Loucy (cell line): ENCODE measurements around the gene RFC1.
A peak's percentile ranks its signal among the peaks of the same experiment; 100 is the strongest.
"Not testable (repeated sequence)": the region's sequence is repeated elsewhere in the genome, so short reads cannot be mapped to it uniquely, and the experiment has no call there.

Experiments used
- H2AFZ ChIP-seq: fragments of 200-600 bp; sonication (generic); 2 replicates; pipeline ENCODE4 v1.6.0; 2016; ENCODE audit warnings: antibody characterized with exemption, mild to moderate bottlenecking, low read length, moderate library complexity
- H3F3A ChIP-seq: fragments of 200-600 bp; 2 replicates; pipeline ENCODE4 v1.6.0; 2016; ENCODE audit warnings: antibody characterized with exemption, low read depth, mild to moderate bottlenecking
- H3K27me3 ChIP-seq: fragments of 200-600 bp; sonication (generic); 2 replicates; pipeline ENCODE4 v1.6.1; 2014; ENCODE audit warnings: low read length, mild to moderate bottlenecking; ENCODE audit not compliant: insufficient read depth, poor library complexity, severe bottlenecking
- H3K36me3 ChIP-seq: fragments of 200-600 bp; sonication (generic); 2 replicates; pipeline ENCODE4 v1.6.1; 2016; ENCODE audit warnings: low read length; ENCODE audit not compliant: insufficient read depth
- H3K4me1 ChIP-seq: fragments of 200-600 bp; sonication (generic); 2 replicates; pipeline ENCODE4 v1.5.1; 2014; ENCODE audit warnings: low read length, mild to moderate bottlenecking; ENCODE audit not compliant: insufficient read depth, poor library complexity, severe bottlenecking
- H3K4me2 ChIP-seq: fragments of 200-600 bp; sonication (generic); 2 replicates; pipeline ENCODE4 v1.6.0; 2014; ENCODE audit warnings: antibody characterized with exemption, low read length, low read depth, mild to moderate bottlenecking; ENCODE audit not compliant: poor library complexity, severe bottlenecking
- H3K4me3 ChIP-seq: fragments of 200-600 bp; sonication (generic); 2 replicates; pipeline ENCODE4 v1.5.1; 2014; ENCODE audit warnings: low read length, mild to moderate bottlenecking, mixed read lengths; ENCODE audit not compliant: poor library complexity, severe bottlenecking
- H3K79me2 ChIP-seq: fragments of 200-600 bp; sonication (generic); 2 replicates; pipeline ENCODE4 v1.6.1; 2014; ENCODE audit warnings: low read length; ENCODE audit not compliant: insufficient read depth
- H3K9ac ChIP-seq: fragments of 200-600 bp; sonication (generic); 2 replicates; pipeline ENCODE4 v1.6.0; 2014; ENCODE audit warnings: mild to moderate bottlenecking, low read depth, low read length, moderate library complexity; ENCODE audit not compliant: poor library complexity, severe bottlenecking
- H3K9me2 ChIP-seq: fragments of 200-600 bp; sonication (generic); replicated peaks from 2 replicates; pipeline ENCODE4 v1.6.1; 2016; ENCODE audit warnings: low read depth, low read length, mixed read lengths
- H3K9me3 ChIP-seq: fragments of 200-600 bp; sonication (generic); 2 replicates; pipeline ENCODE4 v1.6.1; 2014; ENCODE audit warnings: mild to moderate bottlenecking, antibody characterized with exemption, low read length, low read depth; ENCODE audit not compliant: insufficient read depth
- H4K20me1 ChIP-seq: fragments of 200-600 bp; sonication (generic); 2 replicates; pipeline ENCODE4 v1.6.0; 2014; ENCODE audit warnings: antibody characterized with exemption, low read length, mild to moderate bottlenecking; ENCODE audit not compliant: insufficient read depth, poor library complexity, severe bottlenecking
- EZH2phosphoT487 ChIP-seq: fragments of 200-600 bp; IDR thresholded peaks from 2 replicates; pipeline ENCODE4 v1.6.1; 2018; ENCODE audit warnings: antibody characterized with exemption, mild to moderate bottlenecking, moderate library complexity, borderline replicate concordance
- TF ChIP-seq, protein P1 (sequence below): fragments of 200-600 bp; sonication (generic); conservative IDR thresholded peaks from 2 replicates; pipeline ENCODE4 v1.5.1; 2014; ENCODE audit warnings: mild to moderate bottlenecking, antibody characterized with exemption, low read length

The RFC1 gene

DNA sequence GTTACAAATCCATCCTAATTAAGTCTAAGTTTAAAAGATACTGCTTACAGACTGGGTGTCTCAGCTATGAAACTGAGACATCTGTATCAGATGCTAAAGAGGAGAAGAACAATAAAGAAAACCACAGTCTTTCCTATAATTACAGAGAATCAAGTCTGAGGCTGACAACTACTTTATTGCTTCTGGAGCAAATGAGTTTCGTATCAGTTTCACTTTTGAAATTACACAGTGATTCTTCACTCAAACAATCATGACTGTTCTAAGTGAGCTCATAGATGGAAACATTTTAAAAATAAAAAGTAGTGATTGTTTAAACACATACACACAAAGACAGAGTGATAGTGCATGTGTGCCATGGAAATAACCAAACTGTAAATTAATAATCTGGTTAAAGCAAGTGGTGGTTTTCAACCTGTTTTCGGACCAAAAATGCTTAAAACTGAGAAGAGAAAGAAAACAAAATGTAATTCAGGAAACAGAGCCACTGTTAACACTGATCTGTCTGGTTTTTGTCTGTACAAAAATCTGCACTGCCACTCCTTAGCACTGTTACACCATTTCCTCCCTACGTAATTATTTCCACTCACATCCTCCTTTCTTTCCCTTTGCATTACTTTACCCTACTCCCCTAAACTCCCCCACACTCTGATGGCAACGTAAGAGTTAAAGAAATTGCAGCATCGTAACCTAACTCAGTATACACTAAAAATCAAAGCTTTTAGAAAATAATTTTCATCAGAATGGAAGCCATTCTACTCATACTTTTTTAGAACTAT lies 12.5 kb downstream of the RFC1 start:
- peak overlapping the region; percentile 74 for H3K4me3 ChIP-seq

DNA sequence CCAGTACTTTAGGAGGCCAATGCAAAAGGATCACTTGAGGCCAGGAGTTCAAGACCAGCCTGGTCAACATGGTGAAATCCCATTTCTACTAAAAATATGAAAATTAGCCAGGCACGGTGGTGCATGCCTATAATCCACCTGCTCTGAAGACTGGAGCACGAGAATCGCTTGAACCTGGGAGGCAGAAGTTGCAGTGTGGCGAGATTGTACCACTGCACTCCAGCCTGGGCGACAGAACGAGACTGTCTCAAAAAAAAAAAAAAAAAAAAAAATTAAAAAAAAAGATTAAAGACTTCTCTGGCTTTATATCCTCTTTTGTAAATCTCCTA lies 13.0 kb downstream of the RFC1 start:
- not testable (repeated sequence) for H3K9me3 ChIP-seq, H3K27me3 ChIP-seq, H3F3A ChIP-seq, H3K9me2 ChIP-seq, H3K9ac ChIP-seq, H2AFZ ChIP-seq
- peaks cover 35% of the 10 kb centered on the region for H3K36me3 ChIP-seq
- H3K4me1 ChIP-seq, result peaks cover 26% of the 10 kb centered on the region
- H4K20me1 ChIP-seq, result peaks cover 39% of the 10 kb centered on the region
- H3K79me2 ChIP-seq, result peaks cover 94% of the 10 kb centered on the region
- H3K4me3 ChIP-seq, result peak overlapping the region; percentile 74
- peak overlapping the region; percentile 91 for H3K4me2 ChIP-seq

More for the DNA sequence above, 12.5 kb downstream of the RFC1 start:
- no peaks in the 10 kb centered on the region for H3K9me2 ChIP-seq
- no peaks in the 10 kb centered on the region; the same call in 1 of the 2 replicates for H3F3A ChIP-seq
- H3K79me2 ChIP-seq, result peaks cover 94% of the 10 kb centered on the region
- no peaks in the 10 kb centered on the region for H3K27me3 ChIP-seq
- TF ChIP-seq, protein P1, sequence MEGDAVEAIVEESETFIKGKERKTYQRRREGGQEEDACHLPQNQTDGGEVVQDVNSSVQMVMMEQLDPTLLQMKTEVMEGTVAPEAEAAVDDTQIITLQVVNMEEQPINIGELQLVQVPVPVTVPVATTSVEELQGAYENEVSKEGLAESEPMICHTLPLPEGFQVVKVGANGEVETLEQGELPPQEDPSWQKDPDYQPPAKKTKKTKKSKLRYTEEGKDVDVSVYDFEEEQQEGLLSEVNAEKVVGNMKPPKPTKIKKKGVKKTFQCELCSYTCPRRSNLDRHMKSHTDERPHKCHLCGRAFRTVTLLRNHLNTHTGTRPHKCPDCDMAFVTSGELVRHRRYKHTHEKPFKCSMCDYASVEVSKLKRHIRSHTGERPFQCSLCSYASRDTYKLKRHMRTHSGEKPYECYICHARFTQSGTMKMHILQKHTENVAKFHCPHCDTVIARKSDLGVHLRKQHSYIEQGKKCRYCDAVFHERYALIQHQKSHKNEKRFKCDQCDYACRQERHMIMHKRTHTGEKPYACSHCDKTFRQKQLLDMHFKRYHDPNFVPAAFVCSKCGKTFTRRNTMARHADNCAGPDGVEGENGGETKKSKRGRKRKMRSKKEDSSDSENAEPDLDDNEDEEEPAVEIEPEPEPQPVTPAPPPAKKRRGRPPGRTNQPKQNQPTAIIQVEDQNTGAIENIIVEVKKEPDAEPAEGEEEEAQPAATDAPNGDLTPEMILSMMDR, result no peak
- TF ChIP-seq EZH2phosphoT487, result no peak
- peaks cover 44% of the 10 kb centered on the region for H4K20me1 ChIP-seq
- H3K4me2 ChIP-seq, result peak overlapping the region; percentile 91
- peaks cover 31% of the 10 kb centered on the region for H3K4me1 ChIP-seq
- H3K36me3 ChIP-seq, result peaks cover 29% of the 10 kb centered on the region
- no peaks in the 10 kb centered on the region for H3K9me3 ChIP-seq
- H3K9ac ChIP-seq, result peak overlapping the region; percentile 38
- H2AFZ ChIP-seq, result no peak overlapping the region

DNA sequence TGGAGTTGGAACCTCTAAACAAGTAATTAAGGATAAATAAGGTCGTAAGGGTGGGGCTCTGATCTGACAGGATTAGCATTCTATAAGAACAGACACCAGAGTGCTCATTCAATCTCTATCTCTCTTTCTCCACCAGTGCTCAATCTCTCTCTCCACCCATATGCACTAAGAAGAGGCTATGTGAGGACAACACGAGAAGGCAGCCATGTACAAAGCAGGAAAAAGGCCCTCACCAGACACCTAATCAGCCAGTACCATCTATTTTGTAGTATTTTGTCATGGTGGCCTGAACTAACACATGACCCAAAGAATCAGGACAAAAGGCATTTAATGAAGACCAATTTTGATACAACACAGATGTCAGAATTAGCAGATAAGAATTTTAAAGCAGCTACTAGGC lies 16.8 kb downstream of the RFC1 start:
- Histone ChIP-seq H4K20me1 (peaks cover 27% of the 10 kb centered on the region), H3K4me2 (no peak overlapping the region), H3K9me3 (no peaks in the 10 kb centered on the region), H3K27me3 (no peaks in the 10 kb centered on the region), H3K9me2 (no peaks in the 10 kb centered on the region), H3K4me1 (peaks cover 15% of the 10 kb centered on the region), H3K79me2 (peaks cover 88% of the 10 kb centered on the region), H3K4me3 (no peak overlapping the region), H2AFZ (no peak overlapping the region), H3F3A (no peaks in the 10 kb centered on the region; the same call in 1 of the 2 replicates), H3K36me3 (peaks cover 52% of the 10 kb centered on the region), H3K9ac (no peak overlapping the region)
- TF ChIP-seq, protein P1, result no peak
- no peak for TF ChIP-seq EZH2phosphoT487
